ENCODE data around the gene NADSYN1.

DNA sequence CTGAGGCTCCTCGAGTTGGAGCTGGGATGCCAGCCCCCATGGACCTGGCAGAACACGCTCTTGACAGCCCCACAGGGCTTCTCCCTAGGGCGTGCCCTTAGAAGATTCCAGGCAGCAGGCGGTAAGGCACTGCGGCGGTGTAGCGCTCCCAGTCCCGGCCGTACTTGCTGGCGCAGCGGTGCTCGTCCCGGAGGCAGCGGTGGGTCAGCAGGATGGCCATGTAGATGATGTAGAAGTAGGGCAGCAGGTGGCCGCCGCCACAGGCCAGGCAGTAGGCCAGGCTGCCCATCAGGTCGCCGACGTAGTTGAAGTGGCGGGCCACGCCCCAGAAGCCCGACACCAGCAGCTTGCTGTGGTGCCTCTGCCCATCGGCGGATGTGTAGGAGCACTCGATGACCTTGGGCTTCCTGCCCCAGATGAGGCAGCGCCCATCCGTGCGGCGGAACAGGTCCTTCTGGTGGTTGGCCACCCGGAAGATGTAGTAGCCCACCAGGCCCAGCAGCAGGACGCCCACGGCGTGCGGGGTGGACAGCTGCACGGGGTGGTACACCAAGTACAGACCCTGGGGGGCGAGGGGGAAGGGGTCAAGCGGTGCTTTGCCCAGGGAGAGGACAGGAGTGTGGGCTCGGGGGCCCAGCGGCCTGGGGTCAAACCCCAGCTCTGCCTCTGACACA, 17.6 kb upstream of the NADSYN1 start:
- TF ChIP-seq, protein P1, sequence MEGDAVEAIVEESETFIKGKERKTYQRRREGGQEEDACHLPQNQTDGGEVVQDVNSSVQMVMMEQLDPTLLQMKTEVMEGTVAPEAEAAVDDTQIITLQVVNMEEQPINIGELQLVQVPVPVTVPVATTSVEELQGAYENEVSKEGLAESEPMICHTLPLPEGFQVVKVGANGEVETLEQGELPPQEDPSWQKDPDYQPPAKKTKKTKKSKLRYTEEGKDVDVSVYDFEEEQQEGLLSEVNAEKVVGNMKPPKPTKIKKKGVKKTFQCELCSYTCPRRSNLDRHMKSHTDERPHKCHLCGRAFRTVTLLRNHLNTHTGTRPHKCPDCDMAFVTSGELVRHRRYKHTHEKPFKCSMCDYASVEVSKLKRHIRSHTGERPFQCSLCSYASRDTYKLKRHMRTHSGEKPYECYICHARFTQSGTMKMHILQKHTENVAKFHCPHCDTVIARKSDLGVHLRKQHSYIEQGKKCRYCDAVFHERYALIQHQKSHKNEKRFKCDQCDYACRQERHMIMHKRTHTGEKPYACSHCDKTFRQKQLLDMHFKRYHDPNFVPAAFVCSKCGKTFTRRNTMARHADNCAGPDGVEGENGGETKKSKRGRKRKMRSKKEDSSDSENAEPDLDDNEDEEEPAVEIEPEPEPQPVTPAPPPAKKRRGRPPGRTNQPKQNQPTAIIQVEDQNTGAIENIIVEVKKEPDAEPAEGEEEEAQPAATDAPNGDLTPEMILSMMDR (IDR thresholded peaks at IDR 0.05; ENCODE audit: low read depth, low read length) = no peak
- TF ChIP-seq EZH2phosphoT487 (IDR thresholded peaks at IDR 0.05; ENCODE audit: low read depth) = no peak
